ENCODE results near the gene CBFA2T3. TPM values are rescaled to one million over a fixed set of nuclear protein-coding genes. Genes with fewer than 3 reads are reported as not detected.

Gene CBFA2T3
- total RNA-seq, 1 experiment from 2014 or later = 2.9 TPM

DNA sequence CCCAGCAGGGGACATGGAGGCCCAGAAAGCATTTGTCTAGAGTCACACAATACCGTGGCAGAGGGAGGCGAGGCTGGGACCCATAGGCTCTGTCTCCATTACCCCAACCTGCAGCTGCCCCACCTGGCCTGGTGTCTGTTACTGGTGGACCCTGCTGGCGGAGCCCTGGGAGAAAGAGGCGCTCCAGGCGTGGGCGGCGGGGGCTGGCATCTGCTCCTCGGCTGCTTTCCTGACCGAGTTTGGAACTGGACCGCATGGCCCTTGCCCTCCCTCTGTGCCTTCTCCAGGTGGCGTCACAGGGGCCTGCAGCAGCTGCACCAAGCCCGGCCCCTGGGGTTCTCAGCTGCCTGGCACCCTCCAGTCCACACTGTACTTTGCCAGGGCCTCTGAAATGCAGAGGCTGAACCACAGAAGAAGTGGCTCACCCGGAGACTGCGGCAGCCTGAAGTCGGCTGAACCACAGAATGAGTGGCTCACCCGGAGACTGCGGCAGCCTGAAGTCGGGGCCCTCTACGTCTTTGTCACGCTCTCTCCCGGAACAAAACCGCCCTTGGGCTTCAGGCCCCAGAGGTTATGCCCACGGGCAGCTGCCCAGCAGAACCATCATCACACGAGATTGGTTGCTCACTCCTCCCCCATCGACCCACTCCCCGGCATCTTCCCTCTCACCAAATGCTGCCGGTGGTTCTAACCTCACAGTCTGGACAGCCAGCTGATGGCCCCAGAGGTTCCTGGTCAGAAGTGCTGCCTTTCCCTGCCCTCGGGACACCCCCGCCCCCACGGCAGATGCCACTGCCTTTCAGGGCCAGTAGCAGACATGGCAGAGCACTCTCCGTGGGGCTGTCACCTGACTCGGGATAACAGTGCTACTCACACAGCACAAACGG lies 20.2 kb downstream of the CBFA2T3 start:
- Histone ChIP-seq H4K8ac (replicated peaks; ENCODE audit: insufficient read length, low read depth, low read length) (no peak overlapping the region), H3K4me2 (ENCODE audit: insufficient read depth, insufficient read length, low read length) (no peak overlapping the region), H2BK120ac (ENCODE audit: low read depth, low read length, poor library complexity, severe bottlenecking) (no peak overlapping the region), H2BK15ac (ENCODE audit: low read depth, low read length) (no peak overlapping the region), H2BK20ac (ENCODE audit: low read depth, low read length, poor library complexity, severe bottlenecking) (no peak overlapping the region), H2AFZ (ENCODE audit: low read length) (no peak overlapping the region), H3K4ac (ENCODE audit: low read depth, low read length) (no peak overlapping the region), H3K14ac (ENCODE audit: insufficient read depth, low read length) (no peak overlapping the region), H2BK12ac (ENCODE audit: insufficient read length, low read depth, low read length) (no peak overlapping the region), H3K79me1 (ENCODE audit: insufficient read depth, low read depth, low read length, poor library complexity, severe bottlenecking) (no peaks in the 10 kb centered on the region), H3K27ac (ENCODE audit: insufficient read length, low read depth, low read length) (no peak overlapping the region), H3K18ac (ENCODE audit: insufficient read length, low read depth, low read length) (no peak overlapping the region), H4K5ac (ENCODE audit: insufficient read length, low read depth, low read length) (no peak overlapping the region), H3K23me2 (ENCODE audit: insufficient read length, low read depth, low read length, poor library complexity, severe bottlenecking) (no peaks in the 10 kb centered on the region), H3K23ac (ENCODE audit: insufficient read length, low read depth, low read length) (no peak overlapping the region), H3K79me2 (ENCODE audit: insufficient read depth, low read length) (no peaks in the 10 kb centered on the region), H3T11ph (ENCODE audit: low read length) (no peak overlapping the region), H3K56ac (ENCODE audit: insufficient read length, low read depth, low read length) (no peak overlapping the region), H3K27me3 (ENCODE audit: insufficient read depth, low read length) (no peaks in the 10 kb centered on the region), H2AK5ac (ENCODE audit: insufficient read length, low read length) (no peak overlapping the region), H3K4me1 (ENCODE audit: insufficient read depth, low read length) (no peaks in the 10 kb centered on the region; the same call in 1 of the 2 replicates), H2BK5ac (ENCODE audit: insufficient read length, low read length) (no peak overlapping the region), H4K91ac (ENCODE audit: insufficient read length, low read depth, low read length) (no peak overlapping the region), H4K20me1 (ENCODE audit: control insufficient read depth, insufficient read depth, insufficient read length) (no peaks in the 10 kb centered on the region), H3K9me3 (ENCODE audit: control insufficient read depth, low read depth, low read length) (no peaks in the 10 kb centered on the region), H3K9ac (ENCODE audit: extremely low read depth, insufficient read length, low read length) (no peak overlapping the region)
- TF ChIP-seq, protein P1, sequence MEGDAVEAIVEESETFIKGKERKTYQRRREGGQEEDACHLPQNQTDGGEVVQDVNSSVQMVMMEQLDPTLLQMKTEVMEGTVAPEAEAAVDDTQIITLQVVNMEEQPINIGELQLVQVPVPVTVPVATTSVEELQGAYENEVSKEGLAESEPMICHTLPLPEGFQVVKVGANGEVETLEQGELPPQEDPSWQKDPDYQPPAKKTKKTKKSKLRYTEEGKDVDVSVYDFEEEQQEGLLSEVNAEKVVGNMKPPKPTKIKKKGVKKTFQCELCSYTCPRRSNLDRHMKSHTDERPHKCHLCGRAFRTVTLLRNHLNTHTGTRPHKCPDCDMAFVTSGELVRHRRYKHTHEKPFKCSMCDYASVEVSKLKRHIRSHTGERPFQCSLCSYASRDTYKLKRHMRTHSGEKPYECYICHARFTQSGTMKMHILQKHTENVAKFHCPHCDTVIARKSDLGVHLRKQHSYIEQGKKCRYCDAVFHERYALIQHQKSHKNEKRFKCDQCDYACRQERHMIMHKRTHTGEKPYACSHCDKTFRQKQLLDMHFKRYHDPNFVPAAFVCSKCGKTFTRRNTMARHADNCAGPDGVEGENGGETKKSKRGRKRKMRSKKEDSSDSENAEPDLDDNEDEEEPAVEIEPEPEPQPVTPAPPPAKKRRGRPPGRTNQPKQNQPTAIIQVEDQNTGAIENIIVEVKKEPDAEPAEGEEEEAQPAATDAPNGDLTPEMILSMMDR (conservative IDR thresholded peaks at IDR 0.05) = no peak
- Mint-ChIP-seq H3K36me3 (ENCODE audit: insufficient read depth in 1 of 3, low read depth in 3 of 3) (no peaks in the 10 kb centered on the region), H3K27ac (no peak overlapping the region), H3K4me1 (peaks cover 3 to 8% of the 10 kb centered on the region in 2 experiments), H3K27me3 (ENCODE audit: low read depth) (peaks cover 10% of the 10 kb centered on the region), H3K9me3 (no peaks in the 10 kb centered on the region; a peak in 1 of 5 replicates), H3K4me3 (no peak overlapping the region)
- no CpG with 5 or more reads among the region's 33 CpGs for WGBS (ENCODE audit: extremely low coverage, insufficient read length, low lambda C conversion rate)
- no peak for DNase-seq

Measured in H9 (cell line).